Left ventricle myocardium inferior (tissue), 1 donor: ENCODE measurements around the gene PPP2R2C. TPM values are rescaled to one million over a fixed set of nuclear protein-coding genes. Genes with fewer than 3 reads are reported as not detected.

Source experiments
- DNase-seq: peaks from one replicate; pipeline ENCODE4 v3.0.0-alpha.2; 2020
- H3K27ac ChIP-seq: fragments of 200-600 bp; replicated peaks from 2 replicates; pipeline ENCODE4 v1.8.0; 2021
- H3K27me3 ChIP-seq: fragments of 200-600 bp; 2 replicates; pipeline ENCODE4 v1.8.0; 2021; ENCODE audit warnings: low read depth
- H3K36me3 ChIP-seq: fragments of 200-600 bp; 2 replicates; pipeline ENCODE4 v1.8.0; 2021
- H3K4me1 ChIP-seq: fragments of 200-600 bp; 2 replicates; pipeline ENCODE4 v1.8.0; 2021
- H3K4me3 ChIP-seq: fragments of 200-600 bp; 2 replicates; pipeline ENCODE4 v1.8.0; 2021; ENCODE audit warnings: mild to moderate bottlenecking, moderate library complexity
- H3K9me3 ChIP-seq: fragments of 200-600 bp; replicated peaks from 2 replicates; pipeline ENCODE4 v1.8.0; 2021
- intact Hi-C: fragments of 100-400 bp; cut with micrococcal nuclease; formaldehyde crosslinking; loops from one replicate; pipeline ENCODE4 v1.11.0; 2022
- total RNA-seq: library from RNA; stranded (reverse); fragmentation: NEBNext Ultra II Directional; extraction: Animal tissue kit (Norgen Biotek cat#: 25700); gene quantifications from one replicate; pipeline ENCODE4 v1.2.1, GENCODE V29; 2021
- TF ChIP-seq, protein P1 (sequence below): fragments of 200-600 bp; IDR thresholded peaks from 2 replicates; pipeline ENCODE4 v1.8.0; 2021; ENCODE audit warnings: antibody characterized with exemption, mild to moderate bottlenecking, borderline replicate concordance
- donor health status: DM: no; HTN: yes; CAD: no; lungs with severe emphysema.

The PPP2R2C gene
- total RNA-seq, 1 donor from 2014 or later = 9.7 TPM

DNA sequence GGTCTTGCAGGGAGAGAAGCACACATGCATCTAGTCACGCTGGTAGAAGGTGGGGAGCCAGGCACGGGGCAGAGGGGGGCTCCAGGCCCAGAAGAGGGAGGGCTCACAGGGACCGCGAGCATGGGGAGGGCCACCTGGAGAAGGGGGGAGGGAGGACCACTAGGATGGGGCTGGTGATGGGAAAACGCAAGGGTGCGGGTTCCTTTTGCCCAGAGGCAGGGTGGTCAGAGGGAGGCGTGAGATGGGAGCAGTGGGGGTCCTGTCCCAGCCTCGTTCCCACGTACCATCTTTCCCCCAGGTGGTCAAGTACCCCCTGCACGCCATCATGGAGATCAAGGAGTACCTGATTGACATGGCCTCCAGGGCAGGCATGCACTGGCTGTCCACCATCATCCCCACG, 172.1 kb downstream of the PPP2R2C start:
- Histone ChIP-seq H3K4me1 (no peaks in the 10 kb centered on the region), H3K27ac (no peak overlapping the region), H3K36me3 (peaks cover 86% of the 10 kb centered on the region), H3K9me3 (no peaks in the 10 kb centered on the region), H3K27me3 (no peaks in the 10 kb centered on the region), H3K4me3 (no peak overlapping the region)
- intact Hi-C loops = no loop called here
- TF ChIP-seq, protein P1, sequence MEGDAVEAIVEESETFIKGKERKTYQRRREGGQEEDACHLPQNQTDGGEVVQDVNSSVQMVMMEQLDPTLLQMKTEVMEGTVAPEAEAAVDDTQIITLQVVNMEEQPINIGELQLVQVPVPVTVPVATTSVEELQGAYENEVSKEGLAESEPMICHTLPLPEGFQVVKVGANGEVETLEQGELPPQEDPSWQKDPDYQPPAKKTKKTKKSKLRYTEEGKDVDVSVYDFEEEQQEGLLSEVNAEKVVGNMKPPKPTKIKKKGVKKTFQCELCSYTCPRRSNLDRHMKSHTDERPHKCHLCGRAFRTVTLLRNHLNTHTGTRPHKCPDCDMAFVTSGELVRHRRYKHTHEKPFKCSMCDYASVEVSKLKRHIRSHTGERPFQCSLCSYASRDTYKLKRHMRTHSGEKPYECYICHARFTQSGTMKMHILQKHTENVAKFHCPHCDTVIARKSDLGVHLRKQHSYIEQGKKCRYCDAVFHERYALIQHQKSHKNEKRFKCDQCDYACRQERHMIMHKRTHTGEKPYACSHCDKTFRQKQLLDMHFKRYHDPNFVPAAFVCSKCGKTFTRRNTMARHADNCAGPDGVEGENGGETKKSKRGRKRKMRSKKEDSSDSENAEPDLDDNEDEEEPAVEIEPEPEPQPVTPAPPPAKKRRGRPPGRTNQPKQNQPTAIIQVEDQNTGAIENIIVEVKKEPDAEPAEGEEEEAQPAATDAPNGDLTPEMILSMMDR = no peak
- no peak for DNase-seq

DNA sequence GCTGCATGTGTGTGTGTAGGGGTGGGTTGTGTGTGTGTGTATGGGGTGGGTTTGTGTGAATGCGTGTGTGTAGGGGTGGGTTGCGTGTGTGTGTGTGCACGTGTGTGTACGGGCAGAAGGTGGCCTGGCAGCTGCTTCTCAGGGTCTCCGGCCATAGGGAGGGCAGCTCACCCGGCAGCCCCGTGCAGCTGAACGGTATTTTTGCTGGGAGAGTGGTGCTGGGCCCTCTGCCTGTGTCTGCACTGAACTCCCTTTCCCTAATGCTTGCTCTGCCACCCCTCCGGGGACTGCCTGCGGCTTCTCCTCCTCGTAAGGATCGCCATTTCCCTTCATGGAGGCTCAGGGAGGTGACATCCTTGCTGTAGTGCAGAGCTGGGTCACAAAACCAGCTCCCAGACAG, 172.5 kb downstream of the PPP2R2C start:
- TF ChIP-seq, protein P1 = no peak
- Histone ChIP-seq H3K36me3 (peaks cover 90% of the 10 kb centered on the region), H3K4me1 (no peaks in the 10 kb centered on the region), H3K27me3 (no peaks in the 10 kb centered on the region), H3K9me3 (no peaks in the 10 kb centered on the region), H3K27ac (no peak overlapping the region), H3K4me3 (no peak overlapping the region)
- intact Hi-C loops = no loop called here
- no peak for DNase-seq

DNA sequence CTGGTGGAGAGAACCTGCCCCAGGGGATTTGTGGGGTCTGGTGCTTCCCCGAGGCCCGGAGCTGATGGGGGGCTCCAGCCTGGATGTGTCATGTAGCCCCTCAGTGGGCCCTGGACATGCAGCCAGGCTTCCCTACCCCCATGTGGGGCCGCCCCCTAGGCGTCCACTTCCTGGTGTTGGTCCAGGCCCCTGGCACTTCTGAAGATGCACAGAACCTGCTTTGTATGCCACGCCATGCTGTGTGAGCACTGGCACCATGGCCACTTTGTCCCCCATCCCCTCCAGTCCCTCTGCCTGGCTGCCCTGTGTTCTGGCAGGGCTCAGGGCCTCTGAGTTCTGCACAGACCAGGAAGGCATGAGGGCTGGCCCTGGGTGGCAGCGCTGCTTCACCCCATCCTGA, 173.6 kb downstream of the PPP2R2C start:
- Histone ChIP-seq H3K27me3 (no peaks in the 10 kb centered on the region), H3K4me1 (no peaks in the 10 kb centered on the region), H3K4me3 (no peak overlapping the region), H3K27ac (no peak overlapping the region), H3K36me3 (peaks cover 90% of the 10 kb centered on the region), H3K9me3 (no peaks in the 10 kb centered on the region)
- TF ChIP-seq, protein P1 = no peak
- intact Hi-C loops = no loop called here
- DNase-seq = no peak

DNA sequence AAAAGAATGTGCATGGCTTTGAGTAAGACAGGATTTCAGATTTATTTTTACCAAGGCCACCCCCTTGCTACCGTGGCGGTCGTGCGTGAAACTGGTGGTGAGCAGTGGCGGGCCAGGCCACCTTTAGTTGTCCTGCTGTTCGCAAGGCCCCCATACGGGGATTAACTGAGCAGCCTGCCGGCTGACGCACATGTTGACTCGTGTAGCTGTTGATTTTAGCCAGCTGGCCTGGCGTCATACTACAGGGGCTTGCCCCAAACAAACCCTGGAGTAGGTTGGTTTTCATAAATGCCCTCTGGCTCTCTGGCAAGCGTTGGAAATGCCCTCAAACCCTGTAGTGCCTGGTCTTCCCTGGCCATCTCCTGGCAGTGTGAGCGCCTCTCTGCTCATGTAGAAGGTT, 174.4 kb downstream of the PPP2R2C start:
- Histone ChIP-seq H3K27ac (no peak overlapping the region), H3K4me3 (no peak overlapping the region), H3K27me3 (no peaks in the 10 kb centered on the region), H3K9me3 (no peaks in the 10 kb centered on the region), H3K4me1 (no peaks in the 10 kb centered on the region), H3K36me3 (peaks cover 90% of the 10 kb centered on the region)
- intact Hi-C loops = no loop called here
- DNase-seq = no peak
- TF ChIP-seq, protein P1 = no peak

DNA sequence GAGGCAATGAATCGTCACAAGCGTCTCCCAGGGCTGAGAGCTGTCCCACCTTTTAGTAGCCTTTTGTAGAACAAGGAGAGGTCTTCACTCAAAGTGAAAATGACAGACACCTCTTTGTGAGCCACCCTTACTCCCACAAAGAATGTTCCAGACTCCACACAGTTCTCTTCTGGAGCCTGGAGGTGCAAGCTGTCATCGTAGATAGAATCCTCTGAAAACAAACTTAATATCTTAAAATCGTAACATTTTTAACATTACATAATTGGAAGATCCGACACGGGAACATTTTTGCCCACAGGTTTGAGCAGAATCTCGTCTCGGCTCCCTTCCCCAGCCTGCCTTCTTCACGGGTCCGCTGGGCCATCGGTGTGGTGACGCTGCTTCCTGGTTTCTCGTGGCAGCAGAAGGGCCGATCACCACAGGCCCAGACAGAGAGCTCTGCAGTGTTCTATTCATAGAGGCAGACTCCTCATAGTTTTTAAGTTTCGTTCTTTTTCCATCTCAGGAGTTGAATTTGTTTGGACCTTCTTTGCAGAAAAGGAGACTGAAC, 175.1 kb downstream of the PPP2R2C start:
- no peak for DNase-seq
- no peaks in the 10 kb centered on the region for H3K4me1 ChIP-seq
- H3K27ac ChIP-seq = no peak overlapping the region
- H3K27me3 ChIP-seq = no peaks in the 10 kb centered on the region
- H3K36me3 ChIP-seq = peaks cover 90% of the 10 kb centered on the region
- no peak overlapping the region for H3K4me3 ChIP-seq
- no peaks in the 10 kb centered on the region for H3K9me3 ChIP-seq
- intact Hi-C loops = no loop called here
- TF ChIP-seq, protein P1 = no peak
